Ovary (tissue), 9 donors: Measurements from ENCODE around the gene THRA. TPM values are rescaled to one million over a fixed set of nuclear protein-coding genes. Genes with fewer than 3 reads are reported as not detected.

Experiments
- DNase-seq, 5 donors: peaks; one replicate each; pipeline ENCODE4 v3.0.0-alpha.2; 2019 to 2020
- H3K27ac ChIP-seq, 2 donors: fragments of 200-600 bp; one replicate each; pipeline versions ENCODE4 v1.5.1 to v1.8.0; 2019 to 2022
- H3K27me3 ChIP-seq: fragments of 200-600 bp; one replicate; pipeline ENCODE4 v1.8.0; 2022
- H3K36me3 ChIP-seq: fragments of 200-600 bp; sonication (generic); one replicate; pipeline ENCODE4 v1.5.1; 2019
- H3K4me1 ChIP-seq: one replicate; pipeline ENCODE4 v1.8.1; 2013; ENCODE audit warnings: mild to moderate bottlenecking, moderate library complexity; ENCODE audit not compliant: insufficient read depth
- H3K4me3 ChIP-seq: fragments of 200-600 bp; sonication (generic); one replicate; pipeline ENCODE4 v1.5.1; 2017
- H3K9me3 ChIP-seq, 2 donors: fragments of 200-600 bp in 1 of 2; sonication (generic) in 1 of 2; one replicate each; pipeline versions ENCODE4 v1.5.1 to v1.8.1; 2013 to 2019; ENCODE audit warnings: mild to moderate bottlenecking in 1 of 2, moderate library complexity in 1 of 2
- CTCF ChIP-seq, 3 donors: fragments of 450-650 bp in 2 of 3; fragments of 200-600 bp in 1 of 3; IDR thresholded peaks; one replicate each; pipeline versions ENCODE4 v1.5.1 to v1.8.0; 2016 to 2022; ENCODE audit warnings: antibody characterized with exemption in 3 of 3, mild to moderate bottlenecking in 1 of 3
- EP300 ChIP-seq: sonication (generic); formaldehyde crosslinking; IDR thresholded peaks from one replicate; pipeline ENCODE4 v1.6.1; 2017; ENCODE audit warnings: antibody characterized with exemption
- POLR2A ChIP-seq: fragments of 450-650 bp; IDR thresholded peaks from one replicate; pipeline ENCODE4 v1.6.1; 2017; ENCODE audit warnings: antibody characterized with exemption, mild to moderate bottlenecking, moderate library complexity
- WGBS, 3 donors: extraction: QIAGEN DNeasy Blood & Tissue Kit in 1 of 3; methylation state at CpG; one replicate each; pipeline versions ENCODE4 v1.1.5 to v1.1.7; 2013 to 2017; 5-methylcytosine and 5-hydroxymethylcytosine counted together
- intact Hi-C, 4 donors: fragments of 100-400 bp; cut with DNase I; formaldehyde crosslinking; loops; one replicate each; pipeline versions ENCODE4 v1.11.0 to v1.15.1; 2022 to 2023
- polyA plus RNA-seq, 2 donors: library from polyadenylated mRNA; stranded (reverse); fragments of 200-250 nt in 1 of 2; fragments of 350-450 nt in 1 of 2; fragmentation: Illumina TruSeq in 1 of 2; extraction: RNeasy Lipid Tissue Mini Kit (QIAGEN cat#74804) in 1 of 2; gene quantifications; one replicate each; pipeline ENCODE4 v1.2.3, GENCODE V29; 2013 to 2014
- total RNA-seq, 7 donors: library from RNA; depleted of rRNA in 2 of 7; stranded (reverse); fragments of >200 nt in 2 of 7; fragmentation: NEBNext Ultra II Directional in 3 of 7; extraction: Animal tissue kit (Norgen Biotek cat#: 25700) in 3 of 7; gene quantifications; one replicate each; pipeline versions ENCODE4 v1.1.0 to v1.2.4, GENCODE V29; 2016 to 2023
- donor health status: DM: no; HTN: no; CAD: no; lungs with moderate emphysema.
- donor health status: DM: no; HTN: no; CAD: no.
- donor health status: Bipolar disorder and iron deficiency.
- donor health status: DM: yes; HTN: yes; CAD: no.
- donor health status: DM: no; HTN: no; CAD: no.
- donor health status: DM: yes; HTN: yes; CAD: no.

The THRA gene
- total and polyA plus RNA-seq, 9 donors, result 51.4 to 129 (median 87.2) TPM

GRCh38 chr17:40022961-40023541 lies 39.7 kb upstream of the THRA start:
- 84 to 86% (median 85%) methylated on average over 19 of the region's 19 CpGs for WGBS, 3 donors
- Histone ChIP-seq H3K27me3 (no peaks in the 10 kb centered on the region), H3K36me3 (no peaks in the 10 kb centered on the region), H3K4me3 (no peak overlapping the region), H3K9me3 (no peaks in the 10 kb centered on the region), H3K27ac (no peak overlapping the region), H3K4me1 (peaks cover 21% of the 10 kb centered on the region)
- intact Hi-C loops, result loop anchor here in 1 of 4 donors (5.0 kb wide), 1 partner anchor 144 kb away; no protein-coding TSS in a partner anchor
- TF ChIP-seq EP300 (no peak), CTCF (IDR thresholded peaks at IDR 0.05) (no peak), POLR2A (no peak)
- no peak for DNase-seq

GRCh38 chr17:40023590-40024292 lies 39.0 kb upstream of the THRA start:
- peaks cover 15% of the 10 kb centered on the region for H3K4me1 ChIP-seq
- H3K4me3 ChIP-seq, result no peak overlapping the region
- peak in 3 of 5 donors; percentile 47 to 62 (median 50) for DNase-seq
- TF ChIP-seq POLR2A, result no peak
- no peak for TF ChIP-seq EP300
- no peak for TF ChIP-seq CTCF (IDR thresholded peaks at IDR 0.05)
- H3K27ac ChIP-seq, result no peak overlapping the region
- 43 to 50% (median 47%) methylated on average over 10 of the region's 10 CpGs for WGBS, 3 donors
- no peaks in the 10 kb centered on the region for H3K9me3 ChIP-seq
- no peaks in the 10 kb centered on the region for H3K36me3 ChIP-seq
- H3K27me3 ChIP-seq, result no peaks in the 10 kb centered on the region
- intact Hi-C loops, result loop anchor here in 1 of 4 donors (5.0 kb wide), 1 partner anchor 144 kb away; no protein-coding TSS in a partner anchor

GRCh38 chr17:40024901-40025300 lies 37.9 kb upstream of the THRA start:
- intact Hi-C loops, result loop anchor here in 1 of 4 donors (5.0 kb wide), 1 partner anchor 142 kb away; no protein-coding TSS in a partner anchor
- Histone ChIP-seq H3K27me3 (no peaks in the 10 kb centered on the region), H3K36me3 (no peaks in the 10 kb centered on the region), H3K4me3 (no peak overlapping the region), H3K27ac (no peak overlapping the region), H3K9me3 (no peaks in the 10 kb centered on the region), H3K4me1 (peaks cover 7% of the 10 kb centered on the region)
- TF ChIP-seq EP300, result no peak
- no peak for TF ChIP-seq CTCF (IDR thresholded peaks at IDR 0.05)
- TF ChIP-seq POLR2A, result no peak
- WGBS, 3 donors, result 91 to 95% (median 93%) methylated on average over 8 of the region's 8 CpGs
- no peak for DNase-seq

- Histone ChIP-seq H3K4me3 (no peak overlapping the region), H3K36me3 (no peaks in the 10 kb centered on the region), H3K4me1 (peaks cover 7% of the 10 kb centered on the region), H3K27ac (no peak overlapping the region), H3K27me3 (no peaks in the 10 kb centered on the region), H3K9me3 (no peaks in the 10 kb centered on the region)
- intact Hi-C loops, result no loop called here
- 87 to 90% (median 89%) methylated on average over 2 of the region's 2 CpGs for WGBS, 3 donors
- no peak for DNase-seq
- no peak for TF ChIP-seq CTCF (IDR thresholded peaks at IDR 0.05)
- TF ChIP-seq POLR2A, result no peak
- TF ChIP-seq EP300, result no peak
Observed at GRCh38 chr17:40025559-40025958, 37.2 kb upstream of the THRA start.
